ENCODE data around the gene IL1F10. TPM values are rescaled to one million over a fixed set of nuclear protein-coding genes. Genes with fewer than 3 reads are reported as not detected.

IL1F10 gene, protein sequence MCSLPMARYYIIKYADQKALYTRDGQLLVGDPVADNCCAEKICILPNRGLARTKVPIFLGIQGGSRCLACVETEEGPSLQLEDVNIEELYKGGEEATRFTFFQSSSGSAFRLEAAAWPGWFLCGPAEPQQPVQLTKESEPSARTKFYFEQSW
- total RNA-seq (ENCODE audit: unreplicated experiment): not detected
- long read RNA-seq: 0 reads

DNA sequence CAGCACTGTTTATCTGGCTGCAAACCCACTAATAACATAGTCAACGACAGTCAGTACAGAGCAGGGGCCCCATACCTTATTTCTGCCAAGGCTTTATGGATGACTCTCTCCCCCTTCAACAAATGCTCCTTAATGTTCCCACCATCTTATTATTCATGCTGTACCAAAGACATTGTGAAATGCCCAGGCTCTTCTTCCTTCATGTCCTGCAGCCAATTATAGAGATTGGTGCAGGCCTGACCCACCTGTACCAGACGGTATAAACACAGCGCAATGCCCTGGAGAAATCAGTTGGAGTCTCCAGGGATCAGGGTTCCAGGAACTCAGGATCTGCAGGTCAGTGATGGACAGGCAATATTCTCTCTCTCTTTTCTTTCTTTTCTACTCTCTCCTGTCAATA is at the start of gene IL1F10:
IL1F10 (plus strand) TSS at position 290 of the 400 bp plus-strand sequence. CDS start 4,769 bp downstream, outside the sequence.
- Mint-ChIP-seq H3K27ac (ENCODE audit: unreplicated experiment) (no peak within 1 kb of the TSS), H3K36me3 (ENCODE audit: low read depth, unreplicated experiment) (no peaks in the 10 kb centered on the region), H3K27me3 (ENCODE audit: unreplicated experiment) (peaks cover 1% of the 10 kb centered on the region), H3K4me1 (ENCODE audit: unreplicated experiment) (no peaks in the 10 kb centered on the region), H3K4me3 (ENCODE audit: unreplicated experiment) (no peak within 1 kb of the TSS), H3K9me3 (ENCODE audit: unreplicated experiment) (no peaks in the 10 kb centered on the region)
- TF ChIP-seq, protein P1, sequence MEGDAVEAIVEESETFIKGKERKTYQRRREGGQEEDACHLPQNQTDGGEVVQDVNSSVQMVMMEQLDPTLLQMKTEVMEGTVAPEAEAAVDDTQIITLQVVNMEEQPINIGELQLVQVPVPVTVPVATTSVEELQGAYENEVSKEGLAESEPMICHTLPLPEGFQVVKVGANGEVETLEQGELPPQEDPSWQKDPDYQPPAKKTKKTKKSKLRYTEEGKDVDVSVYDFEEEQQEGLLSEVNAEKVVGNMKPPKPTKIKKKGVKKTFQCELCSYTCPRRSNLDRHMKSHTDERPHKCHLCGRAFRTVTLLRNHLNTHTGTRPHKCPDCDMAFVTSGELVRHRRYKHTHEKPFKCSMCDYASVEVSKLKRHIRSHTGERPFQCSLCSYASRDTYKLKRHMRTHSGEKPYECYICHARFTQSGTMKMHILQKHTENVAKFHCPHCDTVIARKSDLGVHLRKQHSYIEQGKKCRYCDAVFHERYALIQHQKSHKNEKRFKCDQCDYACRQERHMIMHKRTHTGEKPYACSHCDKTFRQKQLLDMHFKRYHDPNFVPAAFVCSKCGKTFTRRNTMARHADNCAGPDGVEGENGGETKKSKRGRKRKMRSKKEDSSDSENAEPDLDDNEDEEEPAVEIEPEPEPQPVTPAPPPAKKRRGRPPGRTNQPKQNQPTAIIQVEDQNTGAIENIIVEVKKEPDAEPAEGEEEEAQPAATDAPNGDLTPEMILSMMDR (IDR thresholded peaks at IDR 0.05; ENCODE audit: unreplicated experiment): no peak
- no peak for DNase-seq (ENCODE audit: low spot score)

DNA sequence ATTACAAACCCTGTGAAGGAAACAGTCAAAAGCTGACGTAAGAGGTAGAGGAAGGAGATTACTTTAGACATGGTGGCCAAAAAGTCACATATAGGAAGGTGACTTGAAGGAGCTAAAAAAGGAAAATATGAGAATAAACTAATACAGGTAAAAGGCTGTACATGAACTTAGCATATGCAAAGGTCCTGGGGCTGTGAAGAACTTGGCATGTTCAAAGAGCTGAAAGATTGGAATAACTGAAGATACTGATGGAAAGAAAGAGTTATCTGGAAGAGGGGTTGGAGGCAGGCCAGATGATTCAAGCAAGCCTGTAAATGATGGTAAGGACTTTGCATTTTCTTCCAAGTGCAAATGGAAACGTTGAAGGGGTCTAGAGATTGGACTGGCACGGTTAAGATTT is 49.3 kb upstream of the IL1F10 start:
- peaks cover 2% of the 10 kb centered on the region for H3K27me3 Mint-ChIP-seq (ENCODE audit: unreplicated experiment)
- H3K4me3 Mint-ChIP-seq (ENCODE audit: unreplicated experiment): no peak overlapping the region
- no peak overlapping the region for H3K27ac Mint-ChIP-seq (ENCODE audit: unreplicated experiment)
- TF ChIP-seq, protein P1 (IDR thresholded peaks at IDR 0.05; ENCODE audit: unreplicated experiment): no peak
- no peaks in the 10 kb centered on the region for H3K36me3 Mint-ChIP-seq (ENCODE audit: low read depth, unreplicated experiment)
- H3K4me1 Mint-ChIP-seq (ENCODE audit: unreplicated experiment): no peaks in the 10 kb centered on the region
- H3K9me3 Mint-ChIP-seq (ENCODE audit: unreplicated experiment): no peaks in the 10 kb centered on the region
- no peak for DNase-seq (ENCODE audit: low spot score)

DNA sequence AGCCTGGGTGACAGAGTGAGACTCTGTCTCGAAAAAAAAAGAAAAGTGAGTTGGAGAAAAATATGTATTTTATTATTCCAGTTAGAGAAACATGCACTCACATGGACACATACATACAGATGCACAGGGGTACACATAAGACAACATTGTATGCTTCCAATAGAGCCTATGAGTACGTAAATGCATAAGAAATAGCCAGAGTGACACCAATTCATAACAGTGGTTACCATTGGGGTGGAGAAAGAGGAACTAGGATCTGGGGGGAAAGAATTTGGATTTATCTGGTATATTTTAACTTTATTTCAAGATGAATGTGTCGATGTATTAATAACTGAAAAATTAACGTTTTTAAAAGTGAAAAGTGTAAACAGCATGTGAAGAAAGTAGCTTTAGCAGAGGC is 46.5 kb upstream of the IL1F10 start:
- H3K9me3 Mint-ChIP-seq (ENCODE audit: unreplicated experiment): no peaks in the 10 kb centered on the region
- H3K4me3 Mint-ChIP-seq (ENCODE audit: unreplicated experiment): no peak overlapping the region
- peaks cover 2% of the 10 kb centered on the region for H3K27me3 Mint-ChIP-seq (ENCODE audit: unreplicated experiment)
- no peaks in the 10 kb centered on the region for H3K4me1 Mint-ChIP-seq (ENCODE audit: unreplicated experiment)
- no peaks in the 10 kb centered on the region for H3K36me3 Mint-ChIP-seq (ENCODE audit: low read depth, unreplicated experiment)
- no peak for DNase-seq (ENCODE audit: low spot score)
- TF ChIP-seq, protein P1 (IDR thresholded peaks at IDR 0.05; ENCODE audit: unreplicated experiment): no peak
- no peak overlapping the region for H3K27ac Mint-ChIP-seq (ENCODE audit: unreplicated experiment)

DNA sequence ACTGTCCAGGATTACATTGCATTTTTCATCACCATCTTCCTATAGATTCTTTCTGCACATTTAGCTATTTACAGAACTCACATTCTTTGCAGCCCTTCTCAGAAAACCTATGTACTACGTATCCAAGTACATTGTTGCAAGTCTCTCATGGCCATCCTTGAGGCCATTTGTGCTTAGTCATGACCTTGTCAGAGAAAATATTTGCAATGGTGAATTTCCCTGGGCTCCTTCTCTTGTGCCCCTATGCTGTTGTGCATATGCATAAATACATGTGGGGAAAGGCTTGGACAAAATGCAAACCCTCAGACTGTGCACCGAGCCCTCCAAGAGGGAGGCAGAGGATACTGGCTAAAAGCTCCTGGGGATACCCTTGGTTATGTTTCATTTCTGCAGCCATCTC is 43.0 kb upstream of the IL1F10 start:
- no peak overlapping the region for H3K27ac Mint-ChIP-seq (ENCODE audit: unreplicated experiment)
- no peaks in the 10 kb centered on the region for H3K36me3 Mint-ChIP-seq (ENCODE audit: low read depth, unreplicated experiment)
- no peaks in the 10 kb centered on the region for H3K9me3 Mint-ChIP-seq (ENCODE audit: unreplicated experiment)
- no peak for DNase-seq (ENCODE audit: low spot score)
- TF ChIP-seq, protein P1 (IDR thresholded peaks at IDR 0.05; ENCODE audit: unreplicated experiment): no peak
- no peaks in the 10 kb centered on the region for H3K27me3 Mint-ChIP-seq (ENCODE audit: unreplicated experiment)
- no peaks in the 10 kb centered on the region for H3K4me1 Mint-ChIP-seq (ENCODE audit: unreplicated experiment)
- no peak overlapping the region for H3K4me3 Mint-ChIP-seq (ENCODE audit: unreplicated experiment)

DNA sequence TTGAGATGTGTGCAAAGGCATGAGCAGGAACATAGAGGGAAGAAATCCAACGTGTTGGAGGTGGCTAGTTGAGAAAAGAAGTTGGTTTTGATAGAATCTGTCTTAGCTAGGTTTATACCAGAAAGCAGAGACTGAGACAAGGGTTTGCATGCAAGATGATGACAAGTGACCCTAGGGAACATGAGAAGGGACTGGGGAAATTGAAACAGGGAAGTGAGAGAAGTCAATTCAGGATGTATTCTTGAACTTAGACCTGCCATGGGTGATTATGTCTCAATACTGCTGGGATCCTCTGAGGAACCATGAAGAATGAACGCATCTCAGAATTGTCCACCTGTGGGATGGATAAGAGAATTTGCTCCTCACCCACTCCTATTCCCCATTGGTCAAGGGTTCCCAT is 42.0 kb upstream of the IL1F10 start:
- Mint-ChIP-seq H3K27me3 (ENCODE audit: unreplicated experiment) (no peaks in the 10 kb centered on the region), H3K27ac (ENCODE audit: unreplicated experiment) (no peak overlapping the region), H3K9me3 (ENCODE audit: unreplicated experiment) (no peaks in the 10 kb centered on the region), H3K4me3 (ENCODE audit: unreplicated experiment) (no peak overlapping the region), H3K36me3 (ENCODE audit: low read depth, unreplicated experiment) (no peaks in the 10 kb centered on the region), H3K4me1 (ENCODE audit: unreplicated experiment) (no peaks in the 10 kb centered on the region)
- TF ChIP-seq, protein P1 (IDR thresholded peaks at IDR 0.05; ENCODE audit: unreplicated experiment): no peak
- DNase-seq (ENCODE audit: low spot score): no peak

Measured in endothelial cell (in vitro differentiated cells).